ENCODE results near the gene FRA10AC1. TPM values are rescaled to one million over a fixed set of nuclear protein-coding genes. Genes with fewer than 3 reads are reported as not detected.

Gene FRA10AC1
- total and polyA plus RNA-seq, 4 donors = 4.3 to 38.9 (median 15.2) TPM

- no peak overlapping the region for H3K27ac ChIP-seq (ENCODE audit: low read depth in 1 of 2, low read length in 1 of 2)
- DNase-seq (no peak), ATAC-seq (ENCODE audit: insufficient read depth, low FRiP score) (no peak)
- no peaks in the 10 kb centered on the region for H3K4me1 ChIP-seq (ENCODE audit: control insufficient read depth in 5 of 5, insufficient read depth in 5 of 5, low read length in 5 of 5)
- H3K9ac ChIP-seq (ENCODE audit: insufficient read depth in 1 of 2, low read length in 2 of 2) = no peak overlapping the region
- peaks cover 0 to 10% (median 3%) of the 10 kb centered on the region in 4 donors for H3K36me3 ChIP-seq (ENCODE audit: control insufficient read depth in 4 of 4, insufficient read depth in 4 of 4, low read length in 4 of 4)
- H3K9me3 ChIP-seq (ENCODE audit: control insufficient read depth in 4 of 4, insufficient read depth in 3 of 4, low read length in 3 of 4) = no peaks in the 10 kb centered on the region
- H3K27me3 ChIP-seq (ENCODE audit: control insufficient read depth in 3 of 3, insufficient read depth in 3 of 3, low read length in 2 of 3) = no peaks in the 10 kb centered on the region
- TF ChIP-seq CTCF (IDR thresholded peaks at IDR 0.05; ENCODE audit: control extremely low read depth, extremely low read depth) = no peak
- no peak overlapping the region for H3K4me3 ChIP-seq
- WGBS, 2 donors = 90 to 94% methylated on average over 1 of the region's 1 CpG
Measured at GRCh38 chr10:93656155-93656554, 46.2 kb downstream of the FRA10AC1 start.

GRCh38 chr10:93654201-93654600, 48.2 kb downstream of the FRA10AC1 start:
- Histone ChIP-seq H3K27ac (ENCODE audit: low read depth in 1 of 2, low read length in 1 of 2) (no peak overlapping the region), H3K4me1 (ENCODE audit: control insufficient read depth in 5 of 5, insufficient read depth in 5 of 5, low read length in 5 of 5) (no peaks in the 10 kb centered on the region), H3K36me3 (ENCODE audit: control insufficient read depth in 4 of 4, insufficient read depth in 4 of 4, low read length in 4 of 4) (no peaks in the 10 kb centered on the region), H3K9me3 (ENCODE audit: control insufficient read depth in 4 of 4, insufficient read depth in 3 of 4, low read length in 3 of 4) (no peaks in the 10 kb centered on the region), H3K27me3 (ENCODE audit: control insufficient read depth in 3 of 3, insufficient read depth in 3 of 3, low read length in 2 of 3) (no peaks in the 10 kb centered on the region), H3K4me3 (no peak overlapping the region), H3K9ac (ENCODE audit: insufficient read depth in 1 of 2, low read length in 2 of 2) (no peak overlapping the region)
- ATAC-seq (ENCODE audit: insufficient read depth, low FRiP score) (no peak), DNase-seq (no peak)
- WGBS, 2 donors = 85 to 88% methylated on average over 1 of the region's 1 CpG
- no peak for TF ChIP-seq CTCF (IDR thresholded peaks at IDR 0.05; ENCODE audit: control extremely low read depth, extremely low read depth)

GRCh38 chr10:93652857-93653256, 49.5 kb downstream of the FRA10AC1 start:
- H3K4me3 ChIP-seq = no peak overlapping the region
- H3K27ac ChIP-seq (ENCODE audit: low read depth in 1 of 2, low read length in 1 of 2) = no peak overlapping the region
- H3K36me3 ChIP-seq (ENCODE audit: control insufficient read depth in 4 of 4, insufficient read depth in 4 of 4, low read length in 4 of 4) = no peaks in the 10 kb centered on the region
- H3K9ac ChIP-seq (ENCODE audit: insufficient read depth in 1 of 2, low read length in 2 of 2) = no peak overlapping the region
- 88 to 93% methylated on average over 1 of the region's 1 CpG for WGBS, 2 donors
- H3K4me1 ChIP-seq (ENCODE audit: control insufficient read depth in 5 of 5, insufficient read depth in 5 of 5, low read length in 5 of 5) = no peaks in the 10 kb centered on the region
- no peaks in the 10 kb centered on the region for H3K27me3 ChIP-seq (ENCODE audit: control insufficient read depth in 3 of 3, insufficient read depth in 3 of 3, low read length in 2 of 3)
- DNase-seq = no peak
- TF ChIP-seq CTCF (IDR thresholded peaks at IDR 0.05; ENCODE audit: control extremely low read depth, extremely low read depth) = no peak
- no peak for ATAC-seq (ENCODE audit: insufficient read depth, low FRiP score)
- H3K9me3 ChIP-seq (ENCODE audit: control insufficient read depth in 4 of 4, insufficient read depth in 3 of 4, low read length in 3 of 4) = no peaks in the 10 kb centered on the region

GRCh38 chr10:93639791-93640190, 62.6 kb downstream of the FRA10AC1 start:
- H3K27me3 ChIP-seq (ENCODE audit: control insufficient read depth in 3 of 3, insufficient read depth in 3 of 3, low read length in 2 of 3) = peaks cover 0 to 2% (median 0%) of the 10 kb centered on the region in 3 donors
- H3K27ac ChIP-seq (ENCODE audit: low read depth in 1 of 2, low read length in 1 of 2) = no peak overlapping the region
- DNase-seq = no peak
- WGBS, 2 donors = 93 to 94% methylated on average over 7 of the region's 7 CpGs
- peaks cover 0 to 2% (median 0%) of the 10 kb centered on the region in 4 donors for H3K9me3 ChIP-seq (ENCODE audit: control insufficient read depth in 4 of 4, insufficient read depth in 3 of 4, low read length in 3 of 4)
- H3K4me3 ChIP-seq = no peak overlapping the region
- no peaks in the 10 kb centered on the region for H3K36me3 ChIP-seq (ENCODE audit: control insufficient read depth in 4 of 4, insufficient read depth in 4 of 4, low read length in 4 of 4)
- H3K9ac ChIP-seq (ENCODE audit: insufficient read depth in 1 of 2, low read length in 2 of 2) = no peak overlapping the region
- ATAC-seq (ENCODE audit: insufficient read depth, low FRiP score) = no peak
- H3K4me1 ChIP-seq (ENCODE audit: control insufficient read depth in 5 of 5, insufficient read depth in 5 of 5, low read length in 5 of 5) = no peaks in the 10 kb centered on the region
- no peak for TF ChIP-seq CTCF (IDR thresholded peaks at IDR 0.05; ENCODE audit: control extremely low read depth, extremely low read depth)

Measured in lung (tissue), 12 donors.